Activated CD8-positive, alpha-beta memory T cell treated with anti-CD3 and anti-CD28 coated beads, Interleukin-2, amount 50 U/mL, for 4 hours (primary cell): ENCODE measurements around the gene TP53.
A peak's percentile ranks its signal among the peaks of the same experiment; 100 is the strongest.
"Not testable (repeated sequence)": the region's sequence is repeated elsewhere in the genome, so short reads cannot be mapped to it uniquely, and the experiment has no call there.

Experiments used
- DNase-seq: peaks from one replicate; pipeline ENCODE4 v3.0.0-alpha.2; 2020

TP53 gene

GRCh38 chr17:7673239-7673638 is 14.1 kb downstream of the TP53 start:
- DNase-seq = peak; percentile 47

GRCh38 chr17:7668482-7668881 is 18.8 kb downstream of the TP53 start:
- no peak for DNase-seq

GRCh38 chr17:7667656-7668406 is 19.5 kb downstream of the TP53 start:
- no peak for DNase-seq

- no peak for DNase-seq
These were observed 30.2 kb downstream of the TP53 start for GRCh38 chr17:7656958-7657609.

- DNase-seq = no peak
These were observed 31.8 kb downstream of the TP53 start for GRCh38 chr17:7655541-7655840.

- no peak for DNase-seq
These were observed 32.3 kb downstream of the TP53 start for GRCh38 chr17:7654832-7655540.

- DNase-seq = no peak
These were observed 34.6 kb downstream of the TP53 start for GRCh38 chr17:7652388-7653356.

- no peak for DNase-seq
These were observed 35.5 kb downstream of the TP53 start for GRCh38 chr17:7651665-7652387.

- DNase-seq = no peak
These were observed 36.1 kb downstream of the TP53 start for GRCh38 chr17:7651097-7651664.

GRCh38 chr17:7650509-7651096 is 36.7 kb downstream of the TP53 start, which contains the start of gene ATP1B2:
ATP1B2 (plus strand) TSS chr17:7650926; CDS start chr17:7651519, 593 bp downstream.
- peak; percentile 78 for DNase-seq

GRCh38 chr17:7647018-7647417 is 40.3 kb downstream of the TP53 start:
- DNase-seq = no peak

- DNase-seq = no peak
These were observed 40.8 kb downstream of the TP53 start for GRCh38 chr17:7646457-7646856.

- no peak for DNase-seq
These were observed 42.5 kb downstream of the TP53 start for GRCh38 chr17:7644775-7645174.

- not testable (repeated sequence) for DNase-seq
These were observed 45.7 kb downstream of the TP53 start for GRCh38 chr17:7641635-7642034.

GRCh38 chr17:7640783-7641182 is 46.5 kb downstream of the TP53 start:
- no peak for DNase-seq

- DNase-seq = no peak
These were observed 51.1 kb downstream of the TP53 start for GRCh38 chr17:7636163-7636562.

GRCh38 chr17:7634384-7634783 is 52.9 kb downstream of the TP53 start:
- DNase-seq = no peak

- no peak for DNase-seq
These were observed 54.2 kb downstream of the TP53 start for GRCh38 chr17:7633093-7633492.

GRCh38 chr17:7632492-7632894 is 54.8 kb downstream of the TP53 start:
- no peak for DNase-seq

- no peak for DNase-seq
These were observed 55.6 kb downstream of the TP53 start for GRCh38 chr17:7631398-7632380.
